ENCODE measurements around the gene SLC24A3. TPM values are rescaled to one million over a fixed set of nuclear protein-coding genes. Genes with fewer than 3 reads are reported as not detected.
A peak's percentile ranks its signal among the peaks of the same experiment; 100 is the strongest.

The SLC24A3 gene
- total and polyA plus RNA-seq, 2 of the 13 experiments (the other 11 are each of a cell fraction or from before 2014, with no cell fraction given) = not detected

- peak; percentile 39; the same call in 1 of the 2 replicates for TF ChIP-seq HIC2 (CRISPR knock-in tag; IDR thresholded peaks at IDR 0.05; ENCODE audit: low read depth)
- TF ChIP-seq, protein P1, sequence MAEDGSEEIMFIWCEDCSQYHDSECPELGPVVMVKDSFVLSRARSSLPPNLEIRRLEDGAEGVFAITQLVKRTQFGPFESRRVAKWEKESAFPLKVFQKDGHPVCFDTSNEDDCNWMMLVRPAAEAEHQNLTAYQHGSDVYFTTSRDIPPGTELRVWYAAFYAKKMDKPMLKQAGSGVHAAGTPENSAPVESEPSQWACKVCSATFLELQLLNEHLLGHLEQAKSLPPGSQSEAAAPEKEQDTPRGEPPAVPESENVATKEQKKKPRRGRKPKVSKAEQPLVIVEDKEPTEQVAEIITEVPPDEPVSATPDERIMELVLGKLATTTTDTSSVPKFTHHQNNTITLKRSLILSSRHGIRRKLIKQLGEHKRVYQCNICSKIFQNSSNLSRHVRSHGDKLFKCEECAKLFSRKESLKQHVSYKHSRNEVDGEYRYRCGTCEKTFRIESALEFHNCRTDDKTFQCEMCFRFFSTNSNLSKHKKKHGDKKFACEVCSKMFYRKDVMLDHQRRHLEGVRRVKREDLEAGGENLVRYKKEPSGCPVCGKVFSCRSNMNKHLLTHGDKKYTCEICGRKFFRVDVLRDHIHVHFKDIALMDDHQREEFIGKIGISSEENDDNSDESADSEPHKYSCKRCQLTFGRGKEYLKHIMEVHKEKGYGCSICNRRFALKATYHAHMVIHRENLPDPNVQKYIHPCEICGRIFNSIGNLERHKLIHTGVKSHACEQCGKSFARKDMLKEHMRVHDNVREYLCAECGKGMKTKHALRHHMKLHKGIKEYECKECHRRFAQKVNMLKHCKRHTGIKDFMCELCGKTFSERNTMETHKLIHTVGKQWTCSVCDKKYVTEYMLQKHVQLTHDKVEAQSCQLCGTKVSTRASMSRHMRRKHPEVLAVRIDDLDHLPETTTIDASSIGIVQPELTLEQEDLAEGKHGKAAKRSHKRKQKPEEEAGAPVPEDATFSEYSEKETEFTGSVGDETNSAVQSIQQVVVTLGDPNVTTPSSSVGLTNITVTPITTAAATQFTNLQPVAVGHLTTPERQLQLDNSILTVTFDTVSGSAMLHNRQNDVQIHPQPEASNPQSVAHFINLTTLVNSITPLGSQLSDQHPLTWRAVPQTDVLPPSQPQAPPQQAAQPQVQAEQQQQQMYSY (CRISPR knock-in tag; IDR thresholded peaks at IDR 0.05) = 0 out of 2 replicates have a peak, but pooled peaks have one; percentile 8
- TF ChIP-seq JDP2 (CRISPR knock-in tag; IDR thresholded peaks at IDR 0.05; ENCODE audit: borderline replicate concordance) = no peak
- no peak for TF ChIP-seq ZSCAN9 (CRISPR knock-in tag; IDR thresholded peaks at IDR 0.05; ENCODE audit: borderline replicate concordance)
- TF ChIP-seq TERF1 (CRISPR knock-in tag; IDR thresholded peaks at IDR 0.05) = 0 out of 2 replicates have a peak, but pooled peaks have one; percentile 36
- TF ChIP-seq ZNF75D (CRISPR knock-in tag; IDR thresholded peaks at IDR 0.05; ENCODE audit: borderline replicate concordance) = no peak
- no peak for TF ChIP-seq ZNF557 (CRISPR knock-in tag; IDR thresholded peaks at IDR 0.05)
- TF ChIP-seq SALL2 (CRISPR knock-in tag; IDR thresholded peaks at IDR 0.05) = no peak
- no peak; the same call in 1 of the 2 replicates for TF ChIP-seq HMG20B (CRISPR knock-in tag; conservative IDR thresholded peaks at IDR 0.05)
- TF ChIP-seq GATAD1 (CRISPR knock-in tag; IDR thresholded peaks at IDR 0.05) = peak; percentile 40
- peak; percentile 76; the same call in 1 of the 2 replicates for TF ChIP-seq ZNF468 (CRISPR knock-in tag; IDR thresholded peaks at IDR 0.05)
- no peak for TF ChIP-seq ZNF232 (CRISPR knock-in tag; IDR thresholded peaks at IDR 0.05; ENCODE audit: borderline replicate concordance)
- TF ChIP-seq PPARG (CRISPR knock-in tag; conservative IDR thresholded peaks at IDR 0.05) = no peak
- peak; percentile 69 for TF ChIP-seq NFKB2 (CRISPR knock-in tag; IDR thresholded peaks at IDR 0.05; ENCODE audit: borderline replicate concordance)
- TF ChIP-seq, protein P2, sequence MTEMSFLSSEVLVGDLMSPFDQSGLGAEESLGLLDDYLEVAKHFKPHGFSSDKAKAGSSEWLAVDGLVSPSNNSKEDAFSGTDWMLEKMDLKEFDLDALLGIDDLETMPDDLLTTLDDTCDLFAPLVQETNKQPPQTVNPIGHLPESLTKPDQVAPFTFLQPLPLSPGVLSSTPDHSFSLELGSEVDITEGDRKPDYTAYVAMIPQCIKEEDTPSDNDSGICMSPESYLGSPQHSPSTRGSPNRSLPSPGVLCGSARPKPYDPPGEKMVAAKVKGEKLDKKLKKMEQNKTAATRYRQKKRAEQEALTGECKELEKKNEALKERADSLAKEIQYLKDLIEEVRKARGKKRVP (CRISPR knock-in tag; IDR thresholded peaks at IDR 0.05) = no peak
- no peak for TF ChIP-seq ZNF660 (CRISPR knock-in tag; IDR thresholded peaks at IDR 0.05; ENCODE audit: borderline replicate concordance, low read depth)
Observed at GRCh38 chr20:19758501-19759331, 546.3 kb downstream of the SLC24A3 start (continued).
